WTC11 (cell line): ENCODE data around the gene CLSTN2.
A peak's percentile ranks its signal among the peaks of the same experiment; 100 is the strongest.

ENCODE experiments used
- CREB1 ChIP-seq: sonication (generic); formaldehyde crosslinking; IDR thresholded peaks from 2 replicates; pipeline ENCODE4 v1.8.0; 2023; ENCODE audit warnings: mild to moderate bottlenecking, missing genetic modification reagents
- CTCF ChIP-seq: fragments of 200-600 bp; IDR thresholded peaks from 2 replicates; pipeline ENCODE4 v1.8.0; 2022; ENCODE audit warnings: antibody characterized with exemption
- JUN ChIP-seq: sonication (generic); formaldehyde crosslinking; IDR thresholded peaks from 2 replicates; pipeline ENCODE4 v1.8.0; 2023; ENCODE audit warnings: mild to moderate bottlenecking, missing genetic modification reagents
- MLX ChIP-seq: sonication (generic); formaldehyde crosslinking; IDR thresholded peaks from 2 replicates; pipeline ENCODE4 v1.8.1; 2023; ENCODE audit warnings: mild to moderate bottlenecking, missing genetic modification reagents, moderate library complexity
- NFYB ChIP-seq: sonication (generic); formaldehyde crosslinking; conservative IDR thresholded peaks from 2 replicates; pipeline ENCODE4 v1.8.0; 2022; ENCODE audit warnings: low read depth, missing genetic modification reagents
- PRDM15 ChIP-seq: sonication (generic); formaldehyde crosslinking; IDR thresholded peaks from 2 replicates; pipeline ENCODE4 v1.8.0; 2022; ENCODE audit warnings: missing genetic modification reagents
- USF2 ChIP-seq: sonication (generic); formaldehyde crosslinking; IDR thresholded peaks from 2 replicates; pipeline ENCODE4 v1.8.1; 2023; ENCODE audit warnings: mild to moderate bottlenecking, missing genetic modification reagents, moderate library complexity
- ZNF317 ChIP-seq: sonication (generic); formaldehyde crosslinking; IDR thresholded peaks from 2 replicates; pipeline ENCODE4 v1.8.1; 2023; ENCODE audit warnings: low read depth, mild to moderate bottlenecking, moderate library complexity, missing genetic modification reagents, borderline replicate concordance

GRCh38 chr3:140128631-140129030, 193.6 kb downstream of the CLSTN2 start:
- TF ChIP-seq CTCF (peak; percentile 47; the same call in 1 of the 2 replicates), MLX (CRISPR knock-in tag) (no peak), USF2 (CRISPR knock-in tag) (no peak), NFYB (CRISPR knock-in tag) (no peak), ZNF317 (CRISPR knock-in tag) (no peak), JUN (no peak), CREB1 (no peak), PRDM15 (no peak)
